PC-3 (cell line): ENCODE measurements around the gene FRAT2. TPM values are rescaled to one million over a fixed set of nuclear protein-coding genes. Genes with fewer than 3 reads are reported as not detected.
"Not testable (repeated sequence)": the region's sequence is repeated elsewhere in the genome, so short reads cannot be mapped to it uniquely, and the experiment has no call there.

Experiments
- ATAC-seq: fragments of 200-7000 bp; cut with Tn5 transposase; 2 replicates; pipeline ENCODE4 v1.9.1; 2020; ENCODE audit warnings: mild to moderate bottlenecking, moderate library complexity
- BruUV-seq: library from RNA; stranded (reverse); fragments of 400-500 nt; replicated peaks from 2 replicates; lab custom pipeline; 2021; lab: Mats Ljungman, UMichigan
- CTCF ChIA-PET: fragments of 300-600 bp; sonication (Branson Sonifier 250); formaldehyde crosslinking; loops from one replicate; lab custom pipeline; 2022; ENCODE audit warnings: antibody characterized with exemption; lab: Charles Lee
- POLR2A ChIA-PET: fragments of 300-600 bp; sonication (Branson Sonifier 250); formaldehyde crosslinking; loops from one replicate; lab custom pipeline; 2022; ENCODE audit warnings: antibody characterized with exemption; ENCODE audit not compliant: unreplicated experiment; lab: Charles Lee
- DNase-seq: peaks from one replicate; pipeline ENCODE4 v3.0.0-alpha.2; 2015
- H2AFZ ChIP-seq: fragments of 300-600 bp; sonication (generic); 2 replicates; pipeline ENCODE4 v1.6.0; 2016; ENCODE audit warnings: antibody characterized with exemption, low read length
- H3F3A ChIP-seq: fragments of 300-600 bp; sonication (generic); one replicate; pipeline ENCODE4 v1.6.0; 2017; ENCODE audit warnings: antibody characterized with exemption, low read length, control low read depth, mild to moderate bottlenecking; ENCODE audit not compliant: unreplicated experiment
- H3K27ac ChIP-seq: fragments of 300-600 bp; sonication (generic); 2 replicates; pipeline ENCODE4 v1.5.1; 2016; ENCODE audit warnings: mild to moderate bottlenecking, low read length
- H3K27me3 ChIP-seq: fragments of 300-600 bp; sonication (generic); 2 replicates; pipeline ENCODE4 v1.6.1; 2016; ENCODE audit warnings: low read length, mixed read lengths
- H3K36me3 ChIP-seq: fragments of 300-600 bp; sonication (generic); 2 replicates; pipeline ENCODE4 v1.6.1; 2016; ENCODE audit warnings: low read depth, mixed run types, low read length, mixed read lengths
- H3K4me1 ChIP-seq: fragments of 300-600 bp; sonication (generic); 2 replicates; pipeline ENCODE4 v1.5.1; 2016; ENCODE audit warnings: low read length; ENCODE audit not compliant: insufficient read depth
- H3K4me2 ChIP-seq: fragments of 300-600 bp; sonication (generic); 2 replicates; pipeline ENCODE4 v1.6.0; 2016; ENCODE audit warnings: low read length
- H3K4me3 ChIP-seq: fragments of 300-600 bp; sonication (generic); 2 replicates; pipeline ENCODE4 v1.5.1; 2016; ENCODE audit warnings: mild to moderate bottlenecking, low read length, mixed read lengths
- H3K79me2 ChIP-seq: fragments of 300-600 bp; sonication (generic); 2 replicates; pipeline ENCODE4 v1.6.1; 2017; ENCODE audit warnings: low read length, mixed read lengths
- H3K9ac ChIP-seq: fragments of 300-600 bp; sonication (generic); 2 replicates; pipeline ENCODE4 v1.6.0; 2016; ENCODE audit warnings: mild to moderate bottlenecking, low read length
- H3K9me2 ChIP-seq: fragments of 300-600 bp; sonication (generic); replicated peaks from 2 replicates; pipeline ENCODE4 v1.6.1; 2016; ENCODE audit warnings: mixed run types, low read length, mixed read lengths
- H3K9me3 ChIP-seq: fragments of 300-600 bp; sonication (generic); 2 replicates; pipeline ENCODE4 v1.6.1; 2016; ENCODE audit warnings: low read length, mixed read lengths
- H4K20me1 ChIP-seq: fragments of 300-600 bp; sonication (generic); 2 replicates; pipeline ENCODE4 v1.6.1; 2016; ENCODE audit warnings: low read length, mixed read lengths
- CTCF ChIP-seq: fragments of 300-600 bp; sonication (generic); conservative IDR thresholded peaks from 2 replicates; pipeline ENCODE4 v1.5.1; 2017; ENCODE audit warnings: antibody characterized with exemption, low read depth, mild to moderate bottlenecking, low read length
- EZH2 ChIP-seq: fragments of 300-600 bp; sonication (generic); IDR thresholded peaks from one replicate; pipeline ENCODE4 v1.6.1; 2017; ENCODE audit warnings: antibody characterized with exemption, mild to moderate bottlenecking, low read length; ENCODE audit not compliant: unreplicated experiment
- EZH2phosphoT487 ChIP-seq: fragments of 300-600 bp; sonication (generic); IDR thresholded peaks from 2 replicates; pipeline ENCODE4 v1.6.1; 2018; ENCODE audit warnings: mild to moderate bottlenecking, antibody characterized with exemption, low read length, borderline replicate concordance
- intact Hi-C: fragments of 100-400 bp; cut with micrococcal nuclease; formaldehyde crosslinking; loops from 2 replicates; pipeline ENCODE4 v1.9.0; 2023
- total RNA-seq: library from RNA; depleted of rRNA; stranded (reverse); fragments of >200 nt; gene quantifications from 2 replicates; pipeline ENCODE4 v1.2.3, GENCODE V29; 2014

Gene FRAT2
- total RNA-seq, 1 experiment from 2014 or later, result 19.2 TPM

GRCh38 chr10:97292097-97292861 is 42.2 kb downstream of the FRAT2 start, which contains the start of gene ARHGAP19:
ARHGAP19 (minus strand) TSS chr10:97292637; CDS start chr10:97292627, 10 bp downstream.
- Histone ChIP-seq H3K27me3 (no peaks in the 10 kb centered on the region), H3K79me2 (peaks cover 15% of the 10 kb centered on the region), H3K9ac (peak within 1 kb of the TSS; percentile 81)

GRCh38 chr10:97291357-97292096 is 43.0 kb downstream of the FRAT2 start:
- TF ChIP-seq EZH2 (no peak), CTCF (no peak), EZH2phosphoT487 (no peak)
- Histone ChIP-seq H3K79me2 (peaks cover 15% of the 10 kb centered on the region), H3K36me3 (no peaks in the 10 kb centered on the region), H3K27ac (peak overlapping the region; percentile 92), H3K9me3 (no peaks in the 10 kb centered on the region), H3K27me3 (no peaks in the 10 kb centered on the region), H3F3A (peaks cover 5% of the 10 kb centered on the region), H4K20me1 (no peaks in the 10 kb centered on the region), H3K9ac (peak overlapping the region; percentile 81), H3K9me2 (no peaks in the 10 kb centered on the region), H3K4me3 (peak overlapping the region; percentile 86), H2AFZ (peak overlapping the region; percentile 78), H3K4me2 (peak overlapping the region; percentile 98), H3K4me1 (no peaks in the 10 kb centered on the region; the same call in 1 of the 2 replicates)
- intact Hi-C loops, result loop anchor here (1.0 kb wide), 2 partner anchors 42 to 109 kb away; no protein-coding TSS in a partner anchor
- TSS peak; percentile 74 for BruUV-seq
- ChIA-PET POLR2A (interaction anchor here (0.6 kb wide), 1 partner anchor 396 kb away, joined by 5 read pairs; no protein-coding TSS in a partner anchor), CTCF (interaction anchor here (0.6 kb wide), 1 partner anchor 13 kb away, joined by 4 read pairs; no protein-coding TSS in a partner anchor)
- peak; percentile 16 for ATAC-seq
- no peak for DNase-seq

More at GRCh38 chr10:97292097-97292861, 42.2 kb downstream of the FRAT2 start, which contains the start of gene ARHGAP19:
- Histone ChIP-seq H3K9me2 (no peaks in the 10 kb centered on the region), H4K20me1 (no peaks in the 10 kb centered on the region), H2AFZ (peak within 1 kb of the TSS; percentile 78), H3K4me3 (peak within 1 kb of the TSS; percentile 86), H3K36me3 (no peaks in the 10 kb centered on the region), H3K4me2 (peak within 1 kb of the TSS; percentile 98), H3K9me3 (no peaks in the 10 kb centered on the region), H3K27ac (peak within 1 kb of the TSS; percentile 92), H3K4me1 (no peaks in the 10 kb centered on the region; the same call in 1 of the 2 replicates), H3F3A (peaks cover 5% of the 10 kb centered on the region)
- peak; percentile 93 for ATAC-seq
- ChIA-PET CTCF (no interaction called here), POLR2A (no interaction called here)
- TF ChIP-seq EZH2, result no peak
- peak; percentile 30; the same call in 1 of the 2 replicates for TF ChIP-seq CTCF
- TF ChIP-seq EZH2phosphoT487, result no peak
- peak; percentile 96 for DNase-seq
- BruUV-seq, result no TSS peak
- intact Hi-C loops, result loop anchor here (1.0 kb wide), 2 partner anchors 41 to 108 kb away; no protein-coding TSS in a partner anchor

GRCh38 chr10:97290576-97291356 is 43.8 kb downstream of the FRAT2 start:
- H3K4me3 ChIP-seq, result peak overlapping the region; percentile 86
- H3K9me3 ChIP-seq, H3K36me3 ChIP-seq, H2AFZ ChIP-seq, H3F3A ChIP-seq, H3K27me3 ChIP-seq, H3K4me1 ChIP-seq, intact Hi-C loops, H3K27ac ChIP-seq, H3K9me2 ChIP-seq, H4K20me1 ChIP-seq, BruUV-seq, ATAC-seq: not testable (repeated sequence)
- POLR2A ChIA-PET, result interaction anchor here (0.6 kb wide), 1 partner anchor 397 kb away, joined by 5 read pairs; no protein-coding TSS in a partner anchor
- peak overlapping the region; percentile 81; the same call in 1 of the 2 replicates for H3K9ac ChIP-seq
- H3K4me2 ChIP-seq, result peak overlapping the region; percentile 98
- peaks cover 15% of the 10 kb centered on the region for H3K79me2 ChIP-seq
- CTCF ChIA-PET, result interaction anchor here (0.6 kb wide), 1 partner anchor 12 kb away, joined by 4 read pairs; no protein-coding TSS in a partner anchor
- DNase-seq, result peak; percentile 9

GRCh38 chr10:97290076-97290475 is 44.5 kb downstream of the FRAT2 start:
- H3K79me2 ChIP-seq, result peaks cover 15% of the 10 kb centered on the region
- H3K4me1 ChIP-seq, H3K9me3 ChIP-seq, H3K9me2 ChIP-seq, H3K27ac ChIP-seq, ATAC-seq, H3K4me3 ChIP-seq, H3K36me3 ChIP-seq, H4K20me1 ChIP-seq, DNase-seq, H3K27me3 ChIP-seq, CTCF ChIA-PET, POLR2A ChIA-PET, BruUV-seq, H2AFZ ChIP-seq, H3K4me2 ChIP-seq, intact Hi-C loops, H3F3A ChIP-seq, H3K9ac ChIP-seq: not testable (repeated sequence)
